Neuronal stem cell (in vitro differentiated cells): ENCODE results near the gene TMEM247.
A peak's percentile ranks its signal among the peaks of the same experiment; 100 is the strongest.

Experiments used
- DNase-seq: peaks from one replicate; pipeline ENCODE4 v3.0.0-alpha.2; 2013; ENCODE audit warnings: low spot score
- H2AFZ ChIP-seq: one replicate; pipeline ENCODE4 v1.6.1; 2013; ENCODE audit warnings: mild to moderate bottlenecking, low read length, inconsistent platforms
- H2AK5ac ChIP-seq: 2 replicates; pipeline ENCODE4 v1.6.1; 2013; ENCODE audit warnings: low read depth, mild to moderate bottlenecking, inconsistent platforms, low read length, moderate library complexity, mixed read lengths
- H2BK120ac ChIP-seq: 2 replicates; pipeline ENCODE4 v1.6.1; 2013; ENCODE audit warnings: low read depth, mild to moderate bottlenecking, inconsistent platforms, low read length, moderate library complexity, mixed read lengths
- H2BK12ac ChIP-seq: one replicate; pipeline ENCODE4 v1.6.1; 2013; ENCODE audit warnings: low read length, inconsistent platforms
- H2BK15ac ChIP-seq: 2 replicates; pipeline ENCODE4 v1.6.1; 2013; ENCODE audit warnings: mild to moderate bottlenecking, low read length, inconsistent platforms, mixed read lengths
- H2BK5ac ChIP-seq: one replicate; pipeline ENCODE4 v1.6.1; 2013; ENCODE audit warnings: inconsistent platforms, mild to moderate bottlenecking, low read length, moderate library complexity
- H3K14ac ChIP-seq: one replicate; pipeline ENCODE4 v1.6.1; 2013; ENCODE audit warnings: low read length, inconsistent platforms
- H3K18ac ChIP-seq: 2 replicates; pipeline ENCODE4 v1.6.1; 2013; ENCODE audit warnings: low read length, inconsistent platforms
- H3K23ac ChIP-seq: 2 replicates; pipeline ENCODE4 v1.6.1; 2013; ENCODE audit warnings: low read depth, mild to moderate bottlenecking, mixed read lengths, low read length, inconsistent platforms; ENCODE audit not compliant: poor library complexity
- H3K27ac ChIP-seq: replicated peaks from 3 replicates; pipeline ENCODE4 v1.5.1; 2013; ENCODE audit warnings: low read length, inconsistent platforms
- H3K27me3 ChIP-seq, 3 experiments: 2 replicates each; pipeline ENCODE4 v1.6.1; 2013; ENCODE audit warnings: low read length in 3 of 3, mild to moderate bottlenecking in 2 of 3, inconsistent platforms in 1 of 3, low read depth in 1 of 3, mixed read lengths in 1 of 3, moderate library complexity in 1 of 3; ENCODE audit not compliant: control insufficient read depth in 3 of 3, insufficient read depth in 3 of 3
- H3K36me3 ChIP-seq, 2 donors: replicated peaks in 1 of 2; 2 replicates each; pipeline ENCODE4 v1.6.1; 2013; ENCODE audit warnings: low read length in 2 of 2; ENCODE audit not compliant: control insufficient read depth in 2 of 2, insufficient read depth in 2 of 2
- H3K4ac ChIP-seq: 2 replicates; pipeline ENCODE4 v1.6.1; 2013; ENCODE audit warnings: inconsistent platforms, mild to moderate bottlenecking, low read length, moderate library complexity
- H3K4me1 ChIP-seq, 2 donors: 1 replicate in 1 of 2; 2 replicates in 1 of 2; pipeline ENCODE4 v1.6.1; 2013; ENCODE audit warnings: low read length in 2 of 2, low read depth in 1 of 2; ENCODE audit not compliant: control insufficient read depth in 2 of 2, insufficient read depth in 1 of 2
- H3K4me2 ChIP-seq: one replicate; pipeline ENCODE4 v1.6.1; 2013; ENCODE audit warnings: mild to moderate bottlenecking, low read length, inconsistent platforms; ENCODE audit not compliant: insufficient read depth, poor library complexity, severe bottlenecking
- H3K4me3 ChIP-seq, 2 donors: 2 replicates each; pipeline ENCODE4 v1.5.1; 2013; ENCODE audit warnings: low read length in 2 of 2, mild to moderate bottlenecking in 2 of 2, inconsistent platforms in 1 of 2, moderate library complexity in 1 of 2
- H3K79me1 ChIP-seq: one replicate; pipeline ENCODE4 v1.6.1; 2013; ENCODE audit warnings: low read depth, mild to moderate bottlenecking, inconsistent platforms, low read length, moderate library complexity
- H3K9ac ChIP-seq: one replicate; pipeline ENCODE4 v1.6.1; 2013; ENCODE audit warnings: mild to moderate bottlenecking, low read depth, low read length, inconsistent platforms; ENCODE audit not compliant: poor library complexity
- H3K9me3 ChIP-seq, 2 donors: replicated peaks in 1 of 2; 2 replicates each; pipeline versions ENCODE3 to v1.6.1; 2013; ENCODE audit warnings: low read length in 2 of 2, mild to moderate bottlenecking in 2 of 2, inconsistent platforms in 1 of 2, low read depth in 1 of 2, mixed read lengths in 1 of 2, moderate library complexity in 1 of 2; ENCODE audit not compliant: control insufficient read depth in 2 of 2, insufficient read depth in 1 of 2
- H4K8ac ChIP-seq: one replicate; pipeline ENCODE4 v1.6.1; 2013; ENCODE audit warnings: low read depth, mild to moderate bottlenecking, inconsistent platforms, low read length, moderate library complexity
- H4K91ac ChIP-seq: one replicate; pipeline ENCODE4 v1.6.1; 2013; ENCODE audit warnings: low read length, low read depth, mild to moderate bottlenecking, inconsistent platforms; ENCODE audit not compliant: poor library complexity
- WGBS, 2 donors: extraction: QIAGEN DNeasy Blood & Tissue Kit; methylation state at CpG; one replicate each; pipeline ENCODE4 v1.1.7; 2013; ENCODE audit warnings: missing lambda C conversion rate in 2 of 2, mixed read lengths in 1 of 2; ENCODE audit not compliant: insufficient read length in 2 of 2, insufficient replicate concordance in 1 of 2; ENCODE audit errors: extremely low coverage in 2 of 2; 5-methylcytosine and 5-hydroxymethylcytosine counted together

The TMEM247 gene

DNA sequence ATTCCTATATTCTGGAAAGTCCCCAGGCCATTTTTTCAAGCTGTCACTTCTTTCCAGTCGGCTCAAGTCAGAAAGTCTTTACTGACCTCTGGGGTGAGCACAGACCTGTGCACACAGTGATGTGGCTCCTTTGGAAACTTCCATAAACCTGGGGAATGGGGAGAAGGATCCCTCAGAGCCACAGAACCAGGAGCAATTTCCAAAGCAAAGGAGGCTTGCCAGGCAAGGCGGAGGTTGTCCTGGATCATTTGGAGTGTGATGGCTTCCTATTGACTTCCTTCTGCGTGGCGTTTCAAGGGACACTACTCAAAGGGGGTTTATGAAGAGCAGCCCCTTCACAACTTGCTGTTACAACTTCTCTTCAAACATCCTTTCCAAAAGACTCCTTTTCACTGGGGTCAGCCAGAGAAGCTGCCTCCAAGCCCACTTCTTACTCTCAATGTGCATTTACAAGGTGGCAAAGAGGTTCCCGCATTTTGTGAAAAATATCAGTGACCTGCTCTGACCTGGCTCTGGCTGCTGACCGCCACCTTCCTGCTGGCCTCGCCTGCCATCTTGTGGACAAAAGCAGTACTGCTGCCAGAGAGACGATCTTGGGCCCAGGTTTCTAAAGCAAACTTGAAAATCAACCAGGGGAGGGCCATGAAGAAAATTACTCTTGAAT lies 18.2 kb upstream of the TMEM247 start:
- Histone ChIP-seq H3K4me2 (no peak overlapping the region), H2BK120ac (no peak overlapping the region)

GRCh38 chr2:46461709-46462171 lies 17.6 kb upstream of the TMEM247 start:
- H4K8ac ChIP-seq: no peak overlapping the region
- no CpG with 5 or more reads among the region's 7 CpGs for WGBS, 2 donors
- H3K4me1 ChIP-seq: no peaks in the 10 kb centered on the region
- H2BK120ac ChIP-seq: no peak overlapping the region
- no peak for DNase-seq
- H3K9ac ChIP-seq: peak overlapping the region; percentile 60
- H3K27ac ChIP-seq: no peak overlapping the region
- no peaks in the 10 kb centered on the region for H3K79me1 ChIP-seq
- H3K14ac ChIP-seq: no peak overlapping the region
- no peak overlapping the region for H2AK5ac ChIP-seq
- H3K36me3 ChIP-seq: no peaks in the 10 kb centered on the region
- no peak overlapping the region for H2BK15ac ChIP-seq
- peaks cover 0 to 12% (median 0%) of the 10 kb centered on the region in 3 experiments for H3K27me3 ChIP-seq
- no peak overlapping the region for H3K4me3 ChIP-seq
- no peak overlapping the region for H2BK12ac ChIP-seq
- no peak overlapping the region for H4K91ac ChIP-seq
- no peak overlapping the region for H2AFZ ChIP-seq
- H3K9me3 ChIP-seq: no peaks in the 10 kb centered on the region
- H3K18ac ChIP-seq: no peak overlapping the region
- H2BK5ac ChIP-seq: no peak overlapping the region
- no peak overlapping the region for H3K4ac ChIP-seq
- no peak overlapping the region for H3K23ac ChIP-seq
- no peak overlapping the region for H3K4me2 ChIP-seq

More for the DNA sequence above, 18.2 kb upstream of the TMEM247 start:
- Histone ChIP-seq H3K4me1 (no peaks in the 10 kb centered on the region), H3K9ac (no peak overlapping the region), H2BK5ac (no peak overlapping the region), H2BK15ac (no peak overlapping the region), H4K8ac (no peak overlapping the region), H3K27me3 (peaks cover 0 to 12% (median 0%) of the 10 kb centered on the region in 3 experiments), H3K79me1 (no peaks in the 10 kb centered on the region), H3K14ac (no peak overlapping the region), H2AFZ (peak overlapping the region; percentile 59), H3K4ac (no peak overlapping the region), H3K9me3 (no peaks in the 10 kb centered on the region), H3K23ac (no peak overlapping the region), H3K18ac (no peak overlapping the region), H4K91ac (no peak overlapping the region), H3K27ac (no peak overlapping the region), H2BK12ac (no peak overlapping the region), H3K4me3 (no peak overlapping the region), H3K36me3 (no peaks in the 10 kb centered on the region), H2AK5ac (no peak overlapping the region)
- DNase-seq: peak; percentile 74
- no CpG with 5 or more reads among the region's 8 CpGs for WGBS, 2 donors

DNA sequence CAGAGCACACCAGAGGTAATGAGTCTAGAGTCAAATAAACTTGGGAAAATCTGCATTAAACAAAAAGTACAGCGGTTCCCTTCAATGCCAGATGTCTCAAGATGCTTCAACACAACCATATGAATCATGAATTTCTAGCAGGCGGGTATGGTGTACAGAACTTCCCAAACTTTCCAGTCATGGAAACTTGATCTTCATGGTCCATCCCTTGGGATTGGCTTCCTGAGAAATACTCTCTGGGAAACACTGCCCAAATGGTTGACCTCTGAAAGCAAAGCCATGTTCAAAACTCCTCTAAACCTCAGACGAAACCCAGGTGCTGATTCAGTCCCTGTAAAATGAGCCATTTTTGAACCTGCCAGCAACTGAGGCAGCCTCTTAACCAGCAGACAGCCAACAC lies 16.4 kb upstream of the TMEM247 start:
- H3K9ac ChIP-seq: no peak overlapping the region
- no peaks in the 10 kb centered on the region for H3K4me1 ChIP-seq
- H2AFZ ChIP-seq: no peak overlapping the region

DNA sequence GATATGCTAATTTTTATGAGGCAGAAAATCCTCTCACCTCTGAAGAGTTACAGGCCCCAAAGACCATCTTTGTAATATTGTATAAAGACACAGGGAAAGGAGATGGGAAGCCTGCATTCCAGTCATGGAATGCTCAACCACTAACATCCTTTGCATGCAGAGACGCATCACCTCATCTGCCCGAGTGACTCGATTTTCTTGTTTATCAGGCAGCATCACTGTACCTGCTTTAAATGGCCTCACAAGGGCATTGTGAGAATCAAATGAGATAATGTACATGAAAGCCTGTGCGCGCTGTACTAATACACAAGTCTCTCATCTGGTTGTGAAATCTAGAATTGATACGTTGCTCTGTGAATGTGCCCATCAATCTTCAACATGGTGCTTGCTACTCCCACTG lies 10.2 kb upstream of the TMEM247 start:
- Histone ChIP-seq H4K8ac (no peak overlapping the region), H3K4ac (no peak overlapping the region), H3K23ac (no peak overlapping the region), H3K27ac (no peak overlapping the region), H3K79me1 (no peaks in the 10 kb centered on the region), H2AK5ac (no peak overlapping the region), H3K27me3 (no peaks in the 10 kb centered on the region), H3K4me3 (no peak overlapping the region), H2AFZ (no peak overlapping the region), H3K36me3 (no peaks in the 10 kb centered on the region), H3K14ac (no peak overlapping the region), H3K18ac (no peak overlapping the region), H4K91ac (no peak overlapping the region), H2BK12ac (no peak overlapping the region), H2BK120ac (no peak overlapping the region), H3K4me1 (no peaks in the 10 kb centered on the region), H3K9ac (no peak overlapping the region), H3K4me2 (no peak overlapping the region), H3K9me3 (no peaks in the 10 kb centered on the region), H2BK5ac (no peak overlapping the region), H2BK15ac (no peak overlapping the region)
- WGBS, 2 donors: no CpG with 5 or more reads among the region's 6 CpGs
- DNase-seq: no peak

More for the DNA sequence above, 16.4 kb upstream of the TMEM247 start:
- Histone ChIP-seq H2BK15ac (no peak overlapping the region), H3K27ac (no peak overlapping the region), H2BK12ac (no peak overlapping the region), H2BK5ac (no peak overlapping the region), H2BK120ac (no peak overlapping the region), H3K27me3 (peaks cover 0 to 12% (median 0%) of the 10 kb centered on the region in 3 experiments), H4K8ac (no peak overlapping the region), H3K4ac (no peak overlapping the region), H2AK5ac (no peak overlapping the region), H3K36me3 (no peaks in the 10 kb centered on the region), H3K79me1 (no peaks in the 10 kb centered on the region), H3K18ac (no peak overlapping the region), H4K91ac (no peak overlapping the region), H3K4me2 (no peak overlapping the region), H3K9me3 (no peaks in the 10 kb centered on the region), H3K23ac (no peak overlapping the region), H3K4me3 (no peak overlapping the region), H3K14ac (no peak overlapping the region)
- DNase-seq: no peak
- no CpG with 5 or more reads among the region's 3 CpGs for WGBS, 2 donors
